Activated naive CD4-positive, alpha-beta T cell treated with anti-CD3 and anti-CD28 coated beads, Interleukin-2, amount 10 ng/mL, durations not matched to agents 7 days and 5 days (primary cell): ENCODE data around the gene FGD4.

Experiments
- CTCF ChIA-PET: fragments of 350-600 bp; sonication (Branson Sonifier 250); formaldehyde crosslinking; loops from one replicate; lab custom pipeline; 2021; ENCODE audit warnings: antibody characterized with exemption; lab: Charles Lee
- DNase-seq: peaks from one replicate; pipeline ENCODE4 v3.0.0-alpha.2; 2020
- H3K27ac Mint-ChIP-seq: one replicate; pipeline ENCODE4 v1.8.0; 2021; ENCODE audit warnings: mild to moderate bottlenecking, moderate library complexity, mixed read lengths
- H3K27me3 Mint-ChIP-seq: one replicate; pipeline ENCODE4 v1.8.0; 2021; ENCODE audit warnings: mild to moderate bottlenecking, mixed read lengths
- H3K36me3 Mint-ChIP-seq: one replicate; pipeline ENCODE4 v1.8.0; 2021; ENCODE audit warnings: mixed read lengths
- H3K4me1 Mint-ChIP-seq: one replicate; pipeline ENCODE4 v1.8.0; 2021; ENCODE audit warnings: mixed read lengths
- H3K4me3 Mint-ChIP-seq: one replicate; pipeline ENCODE4 v1.8.0; 2021; ENCODE audit warnings: mild to moderate bottlenecking, moderate library complexity, mixed read lengths
- H3K9me3 Mint-ChIP-seq: one replicate; pipeline ENCODE4 v1.8.0; 2021; ENCODE audit warnings: mixed read lengths

FGD4 gene

DNA sequence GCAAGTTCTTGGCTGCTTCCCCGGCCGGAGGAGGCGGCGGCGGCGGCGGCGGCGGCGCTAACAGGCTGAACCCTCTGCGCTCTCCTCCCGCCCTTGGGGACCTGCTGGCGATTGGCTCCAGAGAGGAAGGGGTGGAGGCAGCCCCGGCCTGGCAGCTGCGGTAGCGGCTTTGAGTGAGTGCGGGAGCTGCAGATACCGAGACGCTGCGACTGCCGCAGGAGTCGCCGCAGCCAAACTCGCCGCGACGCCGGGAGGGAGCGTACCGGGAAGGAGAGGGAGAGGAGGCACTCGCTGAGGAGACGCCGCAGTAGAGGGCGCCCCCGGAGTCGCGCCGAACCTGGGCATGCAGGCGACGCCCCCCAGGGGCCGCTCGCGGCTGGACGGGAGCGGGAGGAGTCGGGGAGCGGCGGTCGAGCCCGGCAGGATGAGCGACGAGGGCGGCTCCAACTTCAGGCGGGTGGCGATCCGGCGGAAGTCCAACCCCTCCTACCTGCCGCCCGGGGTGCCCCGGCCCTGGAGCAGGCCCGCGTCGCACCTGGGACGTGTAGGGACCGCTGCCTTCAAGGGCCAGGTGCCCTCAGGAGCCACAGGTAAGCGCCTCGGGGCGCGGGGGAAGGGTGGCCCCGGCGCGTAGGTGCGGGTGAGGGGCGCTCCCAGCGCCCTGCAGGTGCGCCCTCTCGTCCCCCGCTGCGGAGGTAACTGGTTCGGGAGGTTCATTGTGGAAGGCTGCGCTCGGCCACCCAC, at the start of gene FGD4:
Gene FGD4, plus strand, starts transcription at position 189 of the 744 bp plus-strand sequence.
- Mint-ChIP-seq H3K9me3 (no peaks in the 10 kb centered on the region), H3K4me1 (peaks cover 11% of the 10 kb centered on the region), H3K4me3 (peak within 1 kb of the TSS; percentile 89), H3K36me3 (no peaks in the 10 kb centered on the region), H3K27ac (peak within 1 kb of the TSS; percentile 55), H3K27me3 (peaks cover 66% of the 10 kb centered on the region)
- CTCF ChIA-PET = interaction anchor here (0.6 to 1.8 kb wide), 3 partner anchors 21 to 355 kb away, joined by 3 to 6 read pairs (median 3); partner anchors contain the start of gene YARS2
- DNase-seq = peak; percentile 77

DNA sequence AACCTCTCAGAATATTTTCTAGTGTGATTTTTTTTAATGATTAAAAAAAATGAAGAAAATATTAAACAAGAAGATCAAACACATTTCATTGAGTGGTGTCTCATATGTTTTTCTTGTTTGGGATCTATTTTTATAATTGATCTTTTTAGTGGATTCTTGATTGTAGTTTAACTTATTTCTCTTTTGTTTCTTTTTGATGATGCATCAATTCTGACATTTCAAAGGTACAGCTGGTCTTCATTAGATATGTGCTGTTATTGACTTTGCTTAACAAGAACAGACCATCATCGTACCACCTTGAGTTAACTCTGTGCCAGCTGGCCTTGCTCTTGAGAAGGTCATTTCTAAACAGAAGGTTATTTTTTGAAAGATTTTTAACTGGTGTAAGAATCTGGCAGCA, 45.8 kb upstream of the FGD4 start:
- no peak overlapping the region for H3K27ac Mint-ChIP-seq
- no peaks in the 10 kb centered on the region for H3K36me3 Mint-ChIP-seq
- H3K9me3 Mint-ChIP-seq = no peaks in the 10 kb centered on the region
- H3K27me3 Mint-ChIP-seq = no peaks in the 10 kb centered on the region
- CTCF ChIA-PET = interaction anchor here (1.1 kb wide), 1 partner anchor 102 kb away, joined by 3 read pairs; no protein-coding TSS in a partner anchor
- no peak for DNase-seq
- H3K4me1 Mint-ChIP-seq = no peaks in the 10 kb centered on the region
- H3K4me3 Mint-ChIP-seq = no peak overlapping the region

DNA sequence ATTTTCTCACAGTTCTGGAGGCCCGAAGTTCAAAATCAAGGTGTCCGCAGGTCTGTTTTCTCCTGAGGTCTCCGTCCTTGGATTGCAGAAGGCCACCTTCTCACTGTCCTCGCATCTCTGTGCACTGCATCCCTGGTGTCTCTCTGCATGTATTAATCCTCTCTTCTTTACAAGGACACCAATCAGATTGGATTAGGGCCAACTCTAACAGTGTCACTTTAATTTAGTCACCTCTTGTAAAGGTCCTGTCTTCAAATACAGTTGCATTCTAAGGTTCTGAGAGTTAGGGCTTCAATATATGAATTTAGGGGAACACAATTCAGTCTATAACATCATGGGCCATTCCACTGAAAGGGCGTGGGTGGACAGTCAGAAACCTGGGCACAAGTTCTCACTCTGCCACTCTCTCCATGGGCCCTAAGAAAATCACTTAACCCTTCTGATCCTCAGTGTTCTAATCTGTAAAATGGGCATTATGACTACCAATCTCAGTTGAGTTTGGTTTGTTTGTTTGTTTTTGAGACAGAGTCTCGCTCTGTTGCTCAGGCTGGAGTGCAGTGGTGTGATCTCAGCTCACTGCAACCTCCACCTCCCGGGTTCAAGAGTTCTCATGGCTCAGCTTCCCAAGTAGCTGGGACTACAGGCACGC, 41.6 kb upstream of the FGD4 start:
- Mint-ChIP-seq H3K36me3 (no peaks in the 10 kb centered on the region), H3K4me1 (no peaks in the 10 kb centered on the region), H3K27me3 (no peaks in the 10 kb centered on the region), H3K9me3 (no peaks in the 10 kb centered on the region), H3K4me3 (no peak overlapping the region), H3K27ac (no peak overlapping the region)
- CTCF ChIA-PET = no interaction called here
- no peak for DNase-seq

DNA sequence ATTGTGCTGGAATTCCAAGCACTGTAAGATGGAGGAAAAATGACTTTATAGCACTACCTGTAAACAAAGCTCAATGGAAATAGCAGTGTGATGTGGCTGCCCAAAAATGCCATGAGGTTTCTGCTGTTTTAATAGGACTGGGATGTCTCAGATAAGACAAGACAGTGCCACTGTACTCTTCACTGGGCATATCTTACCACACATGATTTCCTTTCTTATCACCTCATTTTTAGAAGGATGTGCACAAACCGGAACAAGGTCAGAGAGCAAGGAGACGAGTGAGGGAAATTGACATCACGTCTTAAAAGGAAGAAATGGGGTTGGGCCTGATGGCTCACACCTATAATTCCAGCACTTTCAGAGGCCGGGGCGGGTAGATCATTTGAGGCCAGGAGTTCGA, 38.4 kb upstream of the FGD4 start:
- no peak for DNase-seq
- CTCF ChIA-PET = no interaction called here
- no peaks in the 10 kb centered on the region for H3K27me3 Mint-ChIP-seq
- H3K4me1 Mint-ChIP-seq = no peaks in the 10 kb centered on the region
- H3K36me3 Mint-ChIP-seq = no peaks in the 10 kb centered on the region
- H3K27ac Mint-ChIP-seq = no peak overlapping the region
- H3K9me3 Mint-ChIP-seq = no peaks in the 10 kb centered on the region
- H3K4me3 Mint-ChIP-seq = no peak overlapping the region

DNA sequence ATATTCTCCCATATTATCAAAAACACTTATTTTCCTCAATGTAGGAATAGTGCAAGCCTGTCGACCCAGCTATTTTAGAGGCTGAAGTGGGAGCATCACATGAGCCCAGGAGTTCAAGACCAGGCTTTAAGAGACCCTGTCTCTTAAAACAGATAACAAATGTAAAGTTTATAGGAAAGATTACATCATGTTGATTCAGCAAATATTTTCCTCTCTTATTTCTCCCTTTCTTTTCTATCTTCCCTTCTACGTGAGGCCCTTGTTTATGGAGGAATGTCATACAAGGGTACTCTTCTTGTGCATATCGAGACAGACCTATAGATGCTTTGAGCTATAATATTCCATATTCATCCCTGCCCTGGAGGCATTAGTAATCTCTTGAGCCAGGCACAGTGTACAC, 36.5 kb upstream of the FGD4 start:
- CTCF ChIA-PET = interaction anchor here (1.2 kb wide), 1 partner anchor 709 kb away, joined by 4 read pairs; no protein-coding TSS in a partner anchor
- no peaks in the 10 kb centered on the region for H3K4me1 Mint-ChIP-seq

DNA sequence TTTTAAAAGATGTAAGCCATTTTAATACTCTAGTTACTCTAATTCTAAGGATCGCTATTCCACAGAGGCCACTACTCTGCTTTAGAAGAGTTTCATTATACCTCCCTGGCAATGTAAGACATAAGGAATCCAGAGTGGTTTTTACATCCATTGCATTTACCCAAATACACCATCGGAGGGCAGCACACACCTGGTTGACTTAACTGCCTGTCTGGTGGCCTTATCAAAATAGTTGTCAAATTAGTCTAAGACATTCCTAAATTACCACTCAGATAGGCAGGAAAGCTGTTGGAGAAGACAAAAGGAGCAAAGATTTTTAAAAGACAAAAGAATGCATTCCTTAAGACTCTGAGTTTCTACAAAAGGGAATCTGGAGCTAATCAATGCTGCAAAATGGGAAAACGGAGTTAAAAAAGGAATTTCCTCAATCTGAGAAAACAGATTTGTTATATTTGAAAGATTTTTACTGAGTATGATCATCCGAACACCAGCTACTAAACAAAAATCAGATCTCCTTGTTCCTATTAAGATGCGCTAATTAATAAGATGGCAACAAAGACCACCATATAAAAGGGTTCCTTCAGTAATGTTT, 33.8 kb upstream of the FGD4 start:
- DNase-seq = peak; percentile 64
- CTCF ChIA-PET = interaction anchor here (0.6 to 4.2 kb wide), 8 partner anchors 104 to 713 kb away, joined by 3 to 22 read pairs (median 4); partner anchors contain the start of gene YARS2
- no peaks in the 10 kb centered on the region for H3K9me3 Mint-ChIP-seq

More for the DNA sequence above, 36.5 kb upstream of the FGD4 start:
- H3K36me3 Mint-ChIP-seq = no peaks in the 10 kb centered on the region
- H3K27ac Mint-ChIP-seq = no peak overlapping the region
- H3K9me3 Mint-ChIP-seq = no peaks in the 10 kb centered on the region
- no peaks in the 10 kb centered on the region for H3K27me3 Mint-ChIP-seq
- DNase-seq = no peak
- H3K4me3 Mint-ChIP-seq = no peak overlapping the region

DNA sequence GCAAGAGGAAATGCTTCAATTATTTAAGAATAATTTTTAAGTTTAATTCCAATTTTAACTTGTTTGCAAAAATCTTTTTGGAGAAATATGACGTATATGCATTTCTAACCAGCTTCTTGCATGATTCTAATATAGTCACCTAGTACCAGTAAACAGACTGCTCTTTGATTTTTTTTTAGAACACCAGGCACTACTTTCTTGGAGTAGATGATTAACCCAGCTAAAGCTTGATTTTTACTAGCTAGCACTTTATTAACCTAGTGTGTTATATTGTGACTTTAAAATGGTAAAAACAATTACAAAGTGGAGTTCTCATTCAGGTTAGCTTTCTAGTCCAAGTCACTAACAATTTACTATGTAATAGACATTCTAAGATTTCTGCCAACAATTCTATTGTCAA, 32.6 kb upstream of the FGD4 start:
- no peaks in the 10 kb centered on the region for H3K36me3 Mint-ChIP-seq
- no peaks in the 10 kb centered on the region for H3K27me3 Mint-ChIP-seq
- DNase-seq = no peak
- CTCF ChIA-PET = interaction anchor here (1.4 to 4.2 kb wide), 3 partner anchors 32 to 388 kb away, joined by 3 to 22 read pairs (median 4); partner anchors contain the start of genes FGD4 and YARS2
- H3K4me1 Mint-ChIP-seq = no peaks in the 10 kb centered on the region
- no peak overlapping the region for H3K27ac Mint-ChIP-seq
- no peaks in the 10 kb centered on the region for H3K9me3 Mint-ChIP-seq
- H3K4me3 Mint-ChIP-seq = no peak overlapping the region

More for the DNA sequence above, 33.8 kb upstream of the FGD4 start:
- H3K4me1 Mint-ChIP-seq = no peaks in the 10 kb centered on the region
- H3K36me3 Mint-ChIP-seq = no peaks in the 10 kb centered on the region
- H3K27ac Mint-ChIP-seq = no peak overlapping the region
- H3K27me3 Mint-ChIP-seq = no peaks in the 10 kb centered on the region
- no peak overlapping the region for H3K4me3 Mint-ChIP-seq

DNA sequence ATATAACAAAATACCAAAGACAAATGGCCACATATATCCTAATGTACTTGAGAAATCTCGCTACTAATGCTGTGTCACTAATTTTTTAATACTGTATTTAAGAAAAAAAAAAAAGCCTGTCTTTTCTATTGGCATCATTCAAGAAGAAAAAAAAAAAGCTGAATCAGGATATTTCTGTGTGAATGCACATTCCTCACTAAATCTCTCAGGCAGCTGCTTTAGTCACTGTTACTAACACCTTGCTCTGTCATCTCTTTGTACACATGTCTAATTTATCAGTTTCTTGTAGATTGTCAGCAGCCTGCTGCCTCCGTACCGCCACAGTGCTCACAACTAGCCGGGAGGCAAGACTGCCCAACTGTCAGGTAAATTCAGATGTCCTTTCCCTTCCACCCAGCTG, 32.0 kb upstream of the FGD4 start:
- Mint-ChIP-seq H3K9me3 (no peaks in the 10 kb centered on the region), H3K4me1 (no peaks in the 10 kb centered on the region), H3K36me3 (no peaks in the 10 kb centered on the region), H3K27ac (no peak overlapping the region), H3K27me3 (no peaks in the 10 kb centered on the region), H3K4me3 (no peak overlapping the region)
- CTCF ChIA-PET = interaction anchor here (0.6 to 4.2 kb wide), 5 partner anchors 32 to 715 kb away, joined by 3 to 22 read pairs (median 3); partner anchors contain the start of genes FGD4 and YARS2
- no peak for DNase-seq

DNA sequence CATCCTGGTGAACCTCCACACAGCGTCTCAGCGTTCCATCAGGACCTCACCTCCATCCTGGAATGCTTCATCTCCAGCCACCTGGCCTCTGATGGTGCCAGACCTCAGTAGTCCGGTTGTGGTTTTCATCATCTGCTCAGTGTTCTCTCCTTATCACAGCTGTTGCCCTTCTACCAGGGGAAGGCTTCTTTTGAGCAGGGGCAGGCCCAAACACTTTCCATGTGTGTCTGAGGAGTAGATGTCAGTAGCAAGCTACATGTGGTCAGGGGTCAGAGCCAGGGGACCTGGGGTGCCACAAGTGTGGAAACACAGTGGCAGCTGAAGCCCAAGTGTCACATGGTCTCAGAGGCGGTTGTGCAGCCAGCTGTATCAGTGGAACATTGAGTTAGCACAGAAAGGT, 30.2 kb upstream of the FGD4 start:
- H3K27ac Mint-ChIP-seq = no peak overlapping the region
- H3K4me1 Mint-ChIP-seq = no peaks in the 10 kb centered on the region
- H3K9me3 Mint-ChIP-seq = no peaks in the 10 kb centered on the region
- H3K36me3 Mint-ChIP-seq = no peaks in the 10 kb centered on the region
- no peak overlapping the region for H3K4me3 Mint-ChIP-seq
- H3K27me3 Mint-ChIP-seq = no peaks in the 10 kb centered on the region
- CTCF ChIA-PET = interaction anchor here (1.0 kb wide), 1 partner anchor 40 kb away, joined by 3 read pairs; no protein-coding TSS in a partner anchor
- no peak for DNase-seq

DNA sequence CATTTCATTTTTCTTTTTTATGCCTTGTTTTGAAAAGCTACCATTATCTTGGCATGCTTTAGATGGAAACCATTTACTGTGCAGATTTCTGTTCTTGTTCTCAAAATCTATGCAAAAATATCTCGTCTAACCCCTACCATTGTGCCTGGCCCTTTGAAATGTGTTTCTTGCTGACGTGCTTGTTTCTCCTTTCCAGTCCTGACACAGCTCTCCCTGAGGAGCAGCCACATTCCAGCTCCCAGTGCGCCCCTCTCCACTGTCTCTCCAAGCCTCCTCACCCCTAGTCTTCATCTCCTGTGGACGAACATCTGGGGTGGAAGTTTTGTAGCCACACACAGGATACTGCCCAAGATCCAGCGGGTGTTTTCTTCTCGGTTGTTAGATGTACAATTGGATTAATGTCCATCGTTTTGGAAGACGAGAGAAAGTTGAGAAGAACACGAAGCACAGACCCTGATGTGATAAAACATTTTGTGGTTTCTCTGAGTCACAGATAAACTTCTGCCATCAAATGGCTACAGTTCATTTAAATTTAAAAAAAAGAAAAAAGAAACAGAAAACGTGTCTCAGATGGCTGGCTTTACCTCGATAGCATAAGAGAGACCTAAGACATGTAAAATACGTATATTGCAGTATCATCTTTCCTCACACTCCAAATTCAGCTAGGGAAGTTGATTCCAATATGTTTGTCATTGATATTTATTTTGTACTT, 21.9 kb upstream of the FGD4 start:
- Mint-ChIP-seq H3K4me3 (no peak overlapping the region), H3K4me1 (no peaks in the 10 kb centered on the region), H3K27ac (no peak overlapping the region), H3K27me3 (no peaks in the 10 kb centered on the region), H3K9me3 (no peaks in the 10 kb centered on the region), H3K36me3 (no peaks in the 10 kb centered on the region)
- CTCF ChIA-PET = no interaction called here
- DNase-seq = no peak

DNA sequence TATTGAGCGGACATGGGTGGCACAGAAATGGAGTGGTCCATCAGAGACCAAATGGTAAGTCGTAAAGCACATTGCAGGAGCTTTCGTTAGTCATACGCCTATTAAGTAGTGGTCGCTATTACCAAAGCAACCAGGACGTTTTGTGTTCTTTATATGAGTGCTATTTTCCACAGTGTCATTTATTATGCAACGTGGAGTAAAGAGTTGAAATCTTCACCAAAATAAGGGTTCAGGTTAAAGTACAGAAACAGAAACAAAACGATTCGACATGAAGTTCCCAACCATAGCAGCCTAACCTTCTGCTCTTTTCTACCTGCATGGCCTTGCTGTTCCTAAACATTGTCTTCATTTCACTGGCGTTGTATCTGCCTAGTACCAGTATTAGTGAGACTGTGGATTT, 20.1 kb upstream of the FGD4 start:
- Mint-ChIP-seq H3K27me3 (peaks cover under 1% of the 10 kb centered on the region), H3K4me1 (no peaks in the 10 kb centered on the region), H3K4me3 (no peak overlapping the region), H3K9me3 (no peaks in the 10 kb centered on the region), H3K27ac (no peak overlapping the region), H3K36me3 (no peaks in the 10 kb centered on the region)
- no peak for DNase-seq
- CTCF ChIA-PET = interaction anchor here (1.3 kb wide), 1 partner anchor 11 kb away, joined by 3 read pairs; no protein-coding TSS in a partner anchor

DNA sequence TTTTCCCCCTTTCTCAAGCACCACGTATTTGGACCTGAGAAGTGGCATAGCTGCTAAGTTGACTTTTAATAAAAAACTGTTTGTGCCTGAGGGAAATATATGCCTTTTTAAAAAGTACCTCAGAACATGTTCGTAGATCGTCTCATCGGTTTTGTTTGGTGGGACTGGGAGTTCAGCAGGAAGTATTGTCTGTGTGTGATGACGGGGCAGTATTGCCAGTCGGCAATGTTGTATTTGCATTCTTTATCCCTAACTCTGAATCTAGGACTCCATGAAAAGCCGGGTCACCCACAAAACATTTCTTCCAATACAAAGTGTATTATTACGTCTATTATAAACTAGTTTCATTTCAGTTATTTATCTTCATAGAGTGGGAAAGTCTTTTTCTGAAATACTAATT, 19.7 kb upstream of the FGD4 start:
- no peak for DNase-seq
- Mint-ChIP-seq H3K27me3 (peaks cover 5% of the 10 kb centered on the region), H3K27ac (no peak overlapping the region), H3K9me3 (no peaks in the 10 kb centered on the region), H3K4me1 (no peaks in the 10 kb centered on the region), H3K36me3 (no peaks in the 10 kb centered on the region), H3K4me3 (no peak overlapping the region)
- CTCF ChIA-PET = interaction anchor here (1.3 kb wide), 1 partner anchor 11 kb away, joined by 3 read pairs; no protein-coding TSS in a partner anchor

DNA sequence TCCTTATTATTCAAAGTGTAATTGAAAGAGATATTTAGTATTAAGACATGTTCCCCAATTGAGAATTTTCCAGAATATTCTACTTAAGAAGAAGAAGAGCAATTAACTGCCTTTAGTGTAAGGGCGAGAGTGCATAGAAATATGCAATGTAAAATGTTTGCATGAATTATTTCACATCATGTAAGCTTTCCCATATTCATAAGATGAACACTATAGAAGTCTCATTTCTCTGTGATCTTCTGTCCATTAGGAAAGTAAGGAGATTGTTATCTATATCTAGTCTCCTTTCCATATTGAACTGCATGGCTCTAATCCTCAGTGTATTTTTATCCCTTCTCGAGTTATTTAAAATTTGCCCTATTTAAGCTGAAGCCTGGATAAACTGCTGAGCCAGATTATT, 17.1 kb upstream of the FGD4 start:
- Mint-ChIP-seq H3K27ac (no peak overlapping the region), H3K4me3 (no peak overlapping the region), H3K36me3 (no peaks in the 10 kb centered on the region), H3K4me1 (no peaks in the 10 kb centered on the region), H3K27me3 (peaks cover 6% of the 10 kb centered on the region), H3K9me3 (no peaks in the 10 kb centered on the region)
- CTCF ChIA-PET = no interaction called here
- DNase-seq = no peak
